Breast epithelium (tissue), 4 donors: ENCODE measurements around the gene RBM27. TPM values are rescaled to one million over a fixed set of nuclear protein-coding genes. Genes with fewer than 3 reads are reported as not detected.
A peak's percentile ranks its signal among the peaks of the same experiment; 100 is the strongest.
"Not testable (repeated sequence)": the region's sequence is repeated elsewhere in the genome, so short reads cannot be mapped to it uniquely, and the experiment has no call there.

Experiments
- DNase-seq, 2 donors: peaks; one replicate each; pipeline ENCODE4 v3.0.0-alpha.2; 2019; ENCODE audit warnings: low spot score in 2 of 2
- H3K27ac ChIP-seq, 2 donors: fragments of 200-600 bp; sonication (generic) in 1 of 2; one replicate each; pipeline ENCODE4 v1.5.1; 2016 to 2019; ENCODE audit warnings: mild to moderate bottlenecking in 1 of 2
- H3K27me3 ChIP-seq, 2 donors: fragments of 200-600 bp; sonication (generic) in 1 of 2; one replicate each; pipeline versions ENCODE4 v1.5.1 to v1.6.0; 2017 to 2019; ENCODE audit warnings: control low read depth in 1 of 2, mild to moderate bottlenecking in 1 of 2
- H3K36me3 ChIP-seq: fragments of 200-600 bp; one replicate; pipeline ENCODE4 v1.5.1; 2019
- H3K4me1 ChIP-seq, 2 donors: fragments of 200-600 bp; sonication (generic); one replicate each; pipeline ENCODE4 v1.5.1; 2016 to 2019; ENCODE audit warnings: control low read depth in 1 of 2
- H3K4me3 ChIP-seq, 3 donors: fragments of 200-600 bp; sonication (generic); 1 replicate in 2 of 3; 2 replicates in 1 of 3; pipeline ENCODE4 v1.5.1; 2016 to 2019; ENCODE audit warnings: mild to moderate bottlenecking in 3 of 3, moderate library complexity in 2 of 3
- H3K9me3 ChIP-seq, 2 donors: fragments of 200-600 bp; sonication (generic) in 1 of 2; one replicate each; pipeline ENCODE4 v1.5.1; 2016 to 2019; ENCODE audit warnings: control low read depth in 1 of 2
- POLR2A ChIP-seq: fragments of 450-650 bp; IDR thresholded peaks from one replicate; pipeline ENCODE4 v1.6.1; 2016; ENCODE audit warnings: antibody characterized with exemption, mild to moderate bottlenecking, moderate library complexity
- POLR2AphosphoS5 ChIP-seq, 3 donors: sonication (generic); formaldehyde crosslinking; IDR thresholded peaks; one replicate each; pipeline ENCODE4 v1.6.1; 2017; ENCODE audit warnings: antibody characterized with exemption in 3 of 3
- intact Hi-C: fragments of 100-400 bp; cut with DNase I; formaldehyde crosslinking; loops from one replicate; pipeline ENCODE4 v1.15.1; 2023; ENCODE audit warnings: low total_unique reads
- total RNA-seq, 3 donors: library from RNA; depleted of rRNA; stranded (reverse); fragments of >200 nt; gene quantifications; one replicate each; pipeline ENCODE4 v1.1.0, GENCODE V29; 2016
- TF ChIP-seq, protein P1 (sequence below), 3 donors: fragments of 450-650 bp; IDR thresholded peaks; one replicate each; pipeline ENCODE4 v1.5.1; 2016 to 2017; ENCODE audit warnings: antibody characterized with exemption in 3 of 3, mild to moderate bottlenecking in 3 of 3, moderate library complexity in 3 of 3

RBM27 gene
- total RNA-seq, 3 donors from 2014 or later = 20.6 to 32.3 (median 31.8) TPM

DNA sequence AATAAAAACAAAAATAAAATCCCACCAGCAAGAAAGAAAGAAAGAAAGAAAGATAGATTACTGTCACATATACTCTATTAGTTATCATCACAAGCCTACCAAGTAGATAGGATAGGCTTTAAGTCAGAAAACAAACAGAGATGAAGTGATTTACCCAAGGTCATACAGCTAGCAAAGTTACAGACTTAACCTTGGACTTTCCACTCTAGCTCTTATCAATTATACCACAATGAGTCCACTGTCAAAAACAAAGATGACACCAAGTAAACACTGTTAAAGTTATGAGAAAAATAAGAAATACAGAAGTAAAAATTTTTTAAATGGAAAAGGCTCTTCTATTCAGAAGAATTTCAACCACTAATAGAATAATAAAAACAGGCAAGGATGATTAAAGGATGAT is 34.3 kb upstream of the RBM27 start:
- intact Hi-C loops = no loop called here
- H3K9me3 ChIP-seq = no peaks in the 10 kb centered on the region
- peaks cover 10% of the 10 kb centered on the region for H3K36me3 ChIP-seq
- no peak overlapping the region for H3K27ac ChIP-seq
- no peak overlapping the region for H3K4me3 ChIP-seq
- no peak for DNase-seq
- H3K4me1 ChIP-seq = no peaks in the 10 kb centered on the region
- no peaks in the 10 kb centered on the region for H3K27me3 ChIP-seq
- TF ChIP-seq, protein P1, sequence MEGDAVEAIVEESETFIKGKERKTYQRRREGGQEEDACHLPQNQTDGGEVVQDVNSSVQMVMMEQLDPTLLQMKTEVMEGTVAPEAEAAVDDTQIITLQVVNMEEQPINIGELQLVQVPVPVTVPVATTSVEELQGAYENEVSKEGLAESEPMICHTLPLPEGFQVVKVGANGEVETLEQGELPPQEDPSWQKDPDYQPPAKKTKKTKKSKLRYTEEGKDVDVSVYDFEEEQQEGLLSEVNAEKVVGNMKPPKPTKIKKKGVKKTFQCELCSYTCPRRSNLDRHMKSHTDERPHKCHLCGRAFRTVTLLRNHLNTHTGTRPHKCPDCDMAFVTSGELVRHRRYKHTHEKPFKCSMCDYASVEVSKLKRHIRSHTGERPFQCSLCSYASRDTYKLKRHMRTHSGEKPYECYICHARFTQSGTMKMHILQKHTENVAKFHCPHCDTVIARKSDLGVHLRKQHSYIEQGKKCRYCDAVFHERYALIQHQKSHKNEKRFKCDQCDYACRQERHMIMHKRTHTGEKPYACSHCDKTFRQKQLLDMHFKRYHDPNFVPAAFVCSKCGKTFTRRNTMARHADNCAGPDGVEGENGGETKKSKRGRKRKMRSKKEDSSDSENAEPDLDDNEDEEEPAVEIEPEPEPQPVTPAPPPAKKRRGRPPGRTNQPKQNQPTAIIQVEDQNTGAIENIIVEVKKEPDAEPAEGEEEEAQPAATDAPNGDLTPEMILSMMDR (IDR thresholded peaks at IDR 0.05) = no peak

DNA sequence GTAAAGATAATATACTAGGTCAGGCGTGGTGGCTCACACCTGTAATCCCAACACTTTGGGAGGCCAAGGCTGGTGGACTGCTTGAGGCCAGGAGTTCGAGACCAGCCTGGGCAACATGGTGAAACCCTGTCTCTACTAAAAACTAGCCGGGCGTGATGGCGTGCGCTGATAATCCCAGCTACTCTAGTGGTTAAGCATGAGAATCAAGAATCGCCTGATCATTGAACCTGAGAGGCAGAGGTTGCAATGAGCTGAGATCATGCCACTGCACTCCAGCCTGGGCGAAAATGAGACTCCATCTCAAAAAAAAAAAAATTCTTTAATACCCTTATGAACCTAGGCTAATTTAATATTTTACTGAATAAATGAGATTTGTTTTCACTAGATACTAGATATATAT is 30.4 kb upstream of the RBM27 start:
- H3K4me1 ChIP-seq, DNase-seq, intact Hi-C loops, H3K27ac ChIP-seq, H3K36me3 ChIP-seq, H3K9me3 ChIP-seq, H3K4me3 ChIP-seq, H3K27me3 ChIP-seq: not testable (repeated sequence)

DNA sequence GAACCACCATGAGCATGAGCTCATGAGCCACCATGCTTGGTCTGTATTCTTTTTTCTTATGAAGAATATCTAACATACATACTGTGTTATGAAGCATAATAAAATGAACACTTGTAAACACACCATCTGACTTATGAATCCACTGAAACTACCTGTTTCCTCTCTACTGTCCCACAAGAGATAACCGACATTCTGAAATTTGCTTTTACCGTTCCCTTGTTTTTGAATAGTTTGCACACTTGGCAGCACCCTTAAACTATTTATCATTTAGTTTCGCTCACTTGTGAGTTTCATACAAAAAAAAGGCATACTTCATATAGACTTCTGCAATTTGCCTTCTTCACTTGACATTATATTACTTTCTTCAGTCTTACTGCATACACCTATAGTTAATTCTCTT is 29.8 kb upstream of the RBM27 start:
- intact Hi-C loops = no loop called here
- H3K4me3 ChIP-seq = no peak overlapping the region
- H3K9me3 ChIP-seq = no peaks in the 10 kb centered on the region
- H3K27ac ChIP-seq = no peak overlapping the region
- no peaks in the 10 kb centered on the region for H3K4me1 ChIP-seq
- peaks cover 7% of the 10 kb centered on the region for H3K36me3 ChIP-seq
- TF ChIP-seq, protein P1 (IDR thresholded peaks at IDR 0.05) = no peak
- TF ChIP-seq POLR2AphosphoS5 (IDR thresholded peaks at IDR 0.05) = no peak
- no peak for TF ChIP-seq POLR2A
- DNase-seq = no peak
- H3K27me3 ChIP-seq = no peaks in the 10 kb centered on the region

DNA sequence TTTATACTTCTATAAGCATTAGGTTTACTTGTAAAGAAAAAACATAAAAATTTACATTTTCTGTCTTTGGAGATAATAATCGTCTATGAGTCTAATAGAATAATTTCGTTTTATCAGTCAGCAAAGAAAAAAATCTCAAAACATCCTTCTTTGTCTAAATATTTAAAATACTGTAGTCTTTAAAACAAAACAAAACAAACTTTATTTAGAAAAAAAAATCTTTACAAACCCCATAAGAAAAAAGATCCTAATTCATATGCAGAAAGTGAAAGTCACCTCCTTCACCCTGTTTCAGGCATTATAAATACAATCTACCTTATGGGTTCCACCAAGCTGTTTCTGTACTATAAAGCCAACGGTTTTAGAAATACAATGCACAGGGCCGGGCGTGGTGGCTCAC is 26.6 kb upstream of the RBM27 start:
- Histone ChIP-seq H3K4me3 (no peak overlapping the region), H3K27ac (no peak overlapping the region), H3K9me3 (no peaks in the 10 kb centered on the region), H3K27me3 (no peaks in the 10 kb centered on the region), H3K4me1 (peaks cover 0 to 4% of the 10 kb centered on the region in 2 donors), H3K36me3 (no peaks in the 10 kb centered on the region)
- TF ChIP-seq POLR2A = no peak
- TF ChIP-seq POLR2AphosphoS5 (IDR thresholded peaks at IDR 0.05) = no peak
- TF ChIP-seq, protein P1 (IDR thresholded peaks at IDR 0.05) = no peak
- intact Hi-C loops = no loop called here
- DNase-seq = no peak

DNA sequence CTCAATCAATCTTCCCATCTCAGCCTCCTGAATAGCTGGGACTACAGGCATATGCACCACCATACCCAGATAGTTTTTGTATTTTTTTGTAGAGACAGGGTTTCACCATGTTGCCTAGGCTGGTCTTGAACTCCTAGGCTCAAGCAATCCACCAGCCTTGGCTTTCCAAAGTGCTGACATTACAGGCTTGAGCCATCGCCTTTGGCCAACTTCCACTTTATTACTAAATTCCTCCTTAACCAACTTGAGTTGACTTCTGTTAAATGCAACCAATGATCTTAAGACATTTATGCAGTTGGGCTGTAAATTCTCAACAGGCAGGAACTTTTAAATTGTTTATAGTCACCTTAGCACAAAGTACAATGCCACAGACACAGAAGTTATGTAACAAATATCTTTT is 23.7 kb upstream of the RBM27 start:
- TF ChIP-seq POLR2AphosphoS5 (IDR thresholded peaks at IDR 0.05) (no peak), POLR2A (no peak)
- TF ChIP-seq, protein P1 (IDR thresholded peaks at IDR 0.05) = no peak
- H3K27me3 ChIP-seq = no peaks in the 10 kb centered on the region
- no peak overlapping the region for H3K4me3 ChIP-seq
- no peaks in the 10 kb centered on the region for H3K36me3 ChIP-seq
- intact Hi-C loops = no loop called here
- peaks cover 0 to 4% of the 10 kb centered on the region in 2 donors for H3K4me1 ChIP-seq
- H3K9me3 ChIP-seq = no peaks in the 10 kb centered on the region
- no peak for DNase-seq
- no peak overlapping the region for H3K27ac ChIP-seq

DNA sequence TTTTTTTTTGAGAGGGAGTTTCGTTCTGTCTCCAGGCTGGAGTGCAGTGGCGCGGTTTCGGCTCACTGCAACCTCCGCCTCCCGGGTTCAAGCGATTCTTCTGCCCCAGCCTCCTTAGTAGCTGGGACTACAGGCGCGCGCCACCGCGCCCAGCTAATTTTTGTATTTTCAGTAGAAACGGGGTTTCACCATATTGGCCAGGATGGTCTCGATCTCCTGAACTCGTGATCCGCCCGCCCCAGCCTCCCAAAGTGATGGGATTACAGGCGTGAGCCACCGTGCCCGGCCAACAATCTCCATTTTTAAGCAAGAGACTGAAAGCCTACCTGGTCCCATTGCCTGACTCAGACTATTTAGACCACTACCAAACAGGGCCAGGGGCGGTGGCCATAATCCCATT is 20.0 kb upstream of the RBM27 start:
- Histone ChIP-seq H3K27ac (peak overlapping the region in 1 of 2 donors; percentile 80), H3K4me3 (peak overlapping the region; percentile 60 to 82 (median 67))
- intact Hi-C loops, H3K27me3 ChIP-seq, H3K9me3 ChIP-seq, H3K36me3 ChIP-seq, H3K4me1 ChIP-seq, DNase-seq: not testable (repeated sequence)
